Measurements from ENCODE around the gene VPREB3. TPM values are rescaled to one million over a fixed set of nuclear protein-coding genes. Genes with fewer than 3 reads are reported as not detected.

VPREB3 gene
- total RNA-seq, 3 donors from 2014 or later (not counting 1 experiment from before 2014, with no cell fraction given), result not detected

GRCh38 chr22:23750714-23751440 is 3.3 kb downstream of the VPREB3 start, which contains the start of gene ZNF70:
ZNF70 (minus strand) TSS chr22:23751112; CDS start chr22:23745140, 5,972 bp downstream.
- H3K27ac Mint-ChIP-seq, result peak within 1 kb of the TSS; percentile 82 to 91
- peak; percentile 97 to 99 (median 98) for ATAC-seq
- intact Hi-C loops (cut with micrococcal nuclease), result no loop called here
- H3K4me3 Mint-ChIP-seq, result peak within 1 kb of the TSS; percentile 92
- no peak for TF ChIP-seq CTCF (IDR thresholded peaks at IDR 0.05)
- peaks cover 26% of the 10 kb centered on the region for H3K4me1 ChIP-seq (ENCODE audit: control insufficient read depth, insufficient read depth, low read length)
- H3K27me3 Mint-ChIP-seq (ENCODE audit: low read depth in 2 of 2), result no peaks in the 10 kb centered on the region
- peak within 1 kb of the TSS; percentile 75 for H3K27ac ChIP-seq (ENCODE audit: low read length)
- no peaks in the 10 kb centered on the region for H3K9me3 Mint-ChIP-seq
- under 1% methylated on average over 78 of the region's 78 CpGs for WGBS (ENCODE audit: insufficient coverage)
- peak within 1 kb of the TSS; percentile 58 for H3K4me3 ChIP-seq (ENCODE audit: low read length)
- no peaks in the 10 kb centered on the region for H3K9me3 ChIP-seq (ENCODE audit: control insufficient read depth, insufficient read depth, low read length)
- DNase-seq, result peak; percentile 86 to 94
- no peaks in the 10 kb centered on the region for H3K36me3 Mint-ChIP-seq
- H3K36me3 ChIP-seq (ENCODE audit: control insufficient read depth, insufficient read depth, low read length), result no peaks in the 10 kb centered on the region
- H3K27me3 ChIP-seq (ENCODE audit: control insufficient read depth, insufficient read depth, low read length), result no peaks in the 10 kb centered on the region
- H3K4me1 Mint-ChIP-seq, result peaks cover 20 to 28% of the 10 kb centered on the region in 2 donors

DNA sequence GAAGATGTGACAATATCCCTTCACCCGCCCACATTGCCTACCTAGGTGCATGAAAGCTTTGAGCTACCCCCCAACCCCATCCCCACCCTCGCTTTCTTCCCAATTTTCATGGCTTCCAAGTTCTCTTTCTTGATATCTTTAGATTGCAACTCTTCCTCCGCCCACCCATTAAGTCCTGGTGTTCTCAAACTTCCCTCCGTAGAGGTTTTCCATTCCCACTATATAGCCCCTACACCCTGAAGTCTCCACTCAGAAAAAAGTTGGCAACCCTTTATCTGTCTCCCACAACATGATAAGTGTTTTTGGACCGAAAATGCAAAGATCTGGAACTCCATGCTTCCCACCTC is 3.9 kb downstream of the VPREB3 start:
- no peak for TF ChIP-seq CTCF (IDR thresholded peaks at IDR 0.05)
- 39% methylated on average over 5 of the region's 5 CpGs for WGBS (ENCODE audit: insufficient coverage)
- H3K27ac Mint-ChIP-seq, result peak overlapping the region; percentile 82 to 91
- intact Hi-C loops (cut with micrococcal nuclease), result no loop called here
- Histone ChIP-seq H3K36me3 (ENCODE audit: control insufficient read depth, insufficient read depth, low read length) (no peaks in the 10 kb centered on the region), H3K27me3 (ENCODE audit: control insufficient read depth, insufficient read depth, low read length) (no peaks in the 10 kb centered on the region), H3K27ac (ENCODE audit: low read length) (peak overlapping the region; percentile 52), H3K4me1 (ENCODE audit: control insufficient read depth, insufficient read depth, low read length) (peaks cover 26% of the 10 kb centered on the region), H3K4me3 (ENCODE audit: low read length) (peak overlapping the region; percentile 53), H3K9me3 (ENCODE audit: control insufficient read depth, insufficient read depth, low read length) (no peaks in the 10 kb centered on the region)
- H3K27me3 Mint-ChIP-seq (ENCODE audit: low read depth in 2 of 2), result no peaks in the 10 kb centered on the region
- H3K4me3 Mint-ChIP-seq, result peak overlapping the region; percentile 92
- H3K4me1 Mint-ChIP-seq, result peaks cover 20 to 33% of the 10 kb centered on the region in 2 donors
- H3K36me3 Mint-ChIP-seq, result no peaks in the 10 kb centered on the region
- ATAC-seq (no peak), DNase-seq (no peak)
- H3K9me3 Mint-ChIP-seq, result no peaks in the 10 kb centered on the region

GRCh38 chr22:23749841-23750301 is 4.4 kb downstream of the VPREB3 start:
- H3K27ac Mint-ChIP-seq, result peak overlapping the region; percentile 82 to 91
- H3K9me3 Mint-ChIP-seq, result no peaks in the 10 kb centered on the region
- peaks cover 25 to 38% of the 10 kb centered on the region in 2 donors for H3K4me1 Mint-ChIP-seq
- WGBS (ENCODE audit: insufficient coverage), result 91% methylated on average over 12 of the region's 12 CpGs
- intact Hi-C loops (cut with micrococcal nuclease), result no loop called here
- peaks cover 3% of the 10 kb centered on the region for H3K36me3 Mint-ChIP-seq
- Histone ChIP-seq H3K4me1 (ENCODE audit: control insufficient read depth, insufficient read depth, low read length) (peaks cover 26% of the 10 kb centered on the region), H3K27me3 (ENCODE audit: control insufficient read depth, insufficient read depth, low read length) (no peaks in the 10 kb centered on the region), H3K27ac (ENCODE audit: low read length) (no peak overlapping the region), H3K36me3 (ENCODE audit: control insufficient read depth, insufficient read depth, low read length) (no peaks in the 10 kb centered on the region), H3K9me3 (ENCODE audit: control insufficient read depth, insufficient read depth, low read length) (no peaks in the 10 kb centered on the region), H3K4me3 (ENCODE audit: low read length) (no peak overlapping the region)
- DNase-seq, result no peak
- H3K27me3 Mint-ChIP-seq (ENCODE audit: low read depth in 2 of 2), result no peaks in the 10 kb centered on the region
- TF ChIP-seq CTCF (IDR thresholded peaks at IDR 0.05), result no peak
- peak overlapping the region; percentile 92 for H3K4me3 Mint-ChIP-seq
- no peak for ATAC-seq
